SU-DHL-6 (cell line): ENCODE results near the gene PSTPIP1.

Experiments
- H2AFZ ChIP-seq: fragments of 200-600 bp; sonication (generic); 2 replicates; pipeline ENCODE4 v1.6.1; 2014; ENCODE audit warnings: low read depth, mild to moderate bottlenecking, moderate library complexity, mixed read lengths, antibody characterized with exemption, low read length; ENCODE audit not compliant: severe bottlenecking
- H3F3A ChIP-seq: fragments of 200-600 bp; shearing (Covaris generic); 2 replicates; pipeline ENCODE4 v1.6.0; 2016; ENCODE audit warnings: antibody characterized with exemption, mild to moderate bottlenecking; ENCODE audit not compliant: insufficient read depth
- H3K27ac ChIP-seq: fragments of 200-600 bp; sonication (generic); 2 replicates; pipeline ENCODE4 v1.5.1; 2016; ENCODE audit warnings: low read depth, mild to moderate bottlenecking, low read length, moderate library complexity, mixed read lengths
- H3K27me3 ChIP-seq: fragments of 200-600 bp; sonication (generic), shearing (Covaris generic); 2 replicates; pipeline ENCODE4 v1.6.0; 2014; ENCODE audit warnings: mild to moderate bottlenecking, low read length
- H3K36me3 ChIP-seq: fragments of 200-600 bp; sonication (generic); 2 replicates; pipeline ENCODE4 v1.6.1; 2014; ENCODE audit warnings: mild to moderate bottlenecking, low read length, mixed read lengths
- H3K4me2 ChIP-seq: fragments of 300-600, 200-600 bp; shearing (Covaris generic), sonication (generic); 2 replicates; pipeline ENCODE4 v1.6.0; 2014; ENCODE audit warnings: low read length, low read depth, mild to moderate bottlenecking; ENCODE audit not compliant: poor library complexity, severe bottlenecking
- H3K4me3 ChIP-seq: fragments of 200-600 bp; sonication (generic); 2 replicates; pipeline ENCODE4 v1.5.1; 2014; ENCODE audit warnings: antibody characterized with exemption, low read length, mild to moderate bottlenecking, mixed read lengths; ENCODE audit not compliant: insufficient read depth, poor library complexity, severe bottlenecking
- H3K79me2 ChIP-seq: fragments of 200-600 bp; sonication (generic); 2 replicates; pipeline ENCODE4 v1.6.1; 2014; ENCODE audit warnings: mild to moderate bottlenecking, low read length, moderate library complexity; ENCODE audit not compliant: insufficient read depth
- H3K9ac ChIP-seq: fragments of 200-600 bp; sonication (generic); 2 replicates; pipeline ENCODE4 v1.7.0; 2014; ENCODE audit warnings: mild to moderate bottlenecking, low read length
- H3K9me2 ChIP-seq: fragments of 200-600 bp; sonication (generic); replicated peaks from 2 replicates; pipeline ENCODE4 v1.6.1; 2014; ENCODE audit warnings: low read length; ENCODE audit not compliant: insufficient read depth
- H3K9me3 ChIP-seq: fragments of 200-600 bp; sonication (generic); 2 replicates; pipeline ENCODE4 v1.6.1; 2014; ENCODE audit warnings: low read length, mixed read lengths; ENCODE audit not compliant: insufficient read depth
- H4K20me1 ChIP-seq: fragments of 200-600 bp; sonication (generic); 2 replicates; pipeline ENCODE4 v1.6.1; 2014; ENCODE audit warnings: low read depth, mild to moderate bottlenecking, antibody characterized with exemption, low read length, moderate library complexity, mixed read lengths
- CTCF ChIP-seq: fragments of 200-600 bp; sonication (generic); IDR thresholded peaks from one replicate; pipeline ENCODE4 v1.5.1; 2017; ENCODE audit warnings: antibody characterized with exemption, mild to moderate bottlenecking, low read length, moderate library complexity; ENCODE audit not compliant: insufficient read depth, poor library complexity, severe bottlenecking
- EZH2phosphoT487 ChIP-seq: fragments of 200-600 bp; sonication (generic), shearing (Covaris generic); conservative IDR thresholded peaks from 2 replicates; pipeline ENCODE4 v1.6.1; 2018; ENCODE audit warnings: mild to moderate bottlenecking, antibody characterized with exemption, low read length, moderate library complexity, mixed read lengths

Gene PSTPIP1

GRCh38 chr15:77053709-77054108 lies 58.8 kb downstream of the PSTPIP1 start:
- H3K9me2 ChIP-seq, result no peaks in the 10 kb centered on the region
- no peaks in the 10 kb centered on the region for H3K36me3 ChIP-seq
- H3F3A ChIP-seq, result no peaks in the 10 kb centered on the region
- H3K9me3 ChIP-seq, result no peaks in the 10 kb centered on the region
- no peak overlapping the region for H3K9ac ChIP-seq
- no peaks in the 10 kb centered on the region for H3K27me3 ChIP-seq
- TF ChIP-seq EZH2phosphoT487, result no peak
- no peak for TF ChIP-seq CTCF
- H4K20me1 ChIP-seq, result no peaks in the 10 kb centered on the region
- H3K4me3 ChIP-seq, result no peak overlapping the region
- H2AFZ ChIP-seq, result no peak overlapping the region
- no peak overlapping the region for H3K27ac ChIP-seq
- H3K4me2 ChIP-seq, result no peak overlapping the region
- H3K79me2 ChIP-seq, result no peaks in the 10 kb centered on the region

- Histone ChIP-seq H3K4me2 (no peak overlapping the region), H3K9ac (no peak overlapping the region), H3K79me2 (no peaks in the 10 kb centered on the region), H2AFZ (no peak overlapping the region), H3K9me2 (no peaks in the 10 kb centered on the region), H3K36me3 (no peaks in the 10 kb centered on the region), H3K27me3 (no peaks in the 10 kb centered on the region), H3K4me3 (no peak overlapping the region), H3K27ac (no peak overlapping the region), H3F3A (no peaks in the 10 kb centered on the region), H3K9me3 (no peaks in the 10 kb centered on the region), H4K20me1 (no peaks in the 10 kb centered on the region)
- no peak for TF ChIP-seq EZH2phosphoT487
- TF ChIP-seq CTCF, result no peak
Measured at GRCh38 chr15:77057072-77057471, 62.1 kb downstream of the PSTPIP1 start.

- Histone ChIP-seq H4K20me1 (no peaks in the 10 kb centered on the region), H3K79me2 (no peaks in the 10 kb centered on the region), H3K9me3 (no peaks in the 10 kb centered on the region), H3K4me3 (no peak overlapping the region), H3K27ac (no peak overlapping the region), H2AFZ (no peak overlapping the region), H3K4me2 (no peak overlapping the region), H3K9me2 (no peaks in the 10 kb centered on the region), H3K9ac (no peak overlapping the region), H3K27me3 (no peaks in the 10 kb centered on the region), H3K36me3 (no peaks in the 10 kb centered on the region), H3F3A (no peaks in the 10 kb centered on the region)
- TF ChIP-seq CTCF (no peak), EZH2phosphoT487 (no peak)
Measured at GRCh38 chr15:77057685-77058084, 62.8 kb downstream of the PSTPIP1 start.
